Stimulated activated CD4-positive, alpha-beta T cell treated with anti-CD3 and anti-CD28 coated beads, Interleukin-1b, Interleukin-23, amount 100 ng/mL, for 48 hours (primary cell): ENCODE data around the gene LMTK2.

Experiments used
- DNase-seq: peaks from one replicate; pipeline ENCODE4 v3.0.0-alpha.2; 2020

The LMTK2 gene

DNA sequence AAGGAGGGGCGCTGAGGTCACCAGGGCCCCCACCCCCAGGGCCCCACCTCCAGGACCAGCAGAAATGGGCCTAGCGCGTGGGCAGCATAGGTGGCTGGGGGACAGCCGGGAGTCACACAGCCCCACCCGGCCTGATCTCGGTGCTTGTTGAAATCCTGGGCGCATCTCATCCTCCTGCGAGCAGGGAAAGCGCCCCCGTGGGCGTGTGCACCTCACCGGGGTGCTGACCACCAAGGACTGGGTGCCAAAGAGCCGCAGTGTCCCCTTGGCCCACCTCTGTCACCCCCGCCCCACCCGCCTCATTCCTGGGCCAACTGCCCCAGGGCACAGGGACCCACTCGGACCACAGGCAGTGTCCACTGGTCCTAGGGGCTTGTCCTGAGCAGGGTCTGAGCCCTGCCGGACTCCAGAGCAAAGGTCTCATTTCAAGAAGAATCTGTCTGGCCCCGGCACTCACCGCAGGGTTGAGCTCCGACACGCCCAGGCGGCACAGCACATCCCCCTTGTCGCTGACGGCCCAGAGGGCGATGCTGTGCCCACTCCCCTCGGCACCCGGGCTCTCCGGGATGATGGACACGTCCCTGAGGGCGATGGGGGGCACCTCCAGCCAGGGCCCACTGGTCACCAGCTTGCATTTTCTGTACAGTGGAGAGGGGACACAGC lies 116.0 kb downstream of the LMTK2 start:
- no peak for DNase-seq

- DNase-seq, result no peak
Measured at GRCh38 chr7:98223351-98223897, 116.8 kb downstream of the LMTK2 start.

DNA sequence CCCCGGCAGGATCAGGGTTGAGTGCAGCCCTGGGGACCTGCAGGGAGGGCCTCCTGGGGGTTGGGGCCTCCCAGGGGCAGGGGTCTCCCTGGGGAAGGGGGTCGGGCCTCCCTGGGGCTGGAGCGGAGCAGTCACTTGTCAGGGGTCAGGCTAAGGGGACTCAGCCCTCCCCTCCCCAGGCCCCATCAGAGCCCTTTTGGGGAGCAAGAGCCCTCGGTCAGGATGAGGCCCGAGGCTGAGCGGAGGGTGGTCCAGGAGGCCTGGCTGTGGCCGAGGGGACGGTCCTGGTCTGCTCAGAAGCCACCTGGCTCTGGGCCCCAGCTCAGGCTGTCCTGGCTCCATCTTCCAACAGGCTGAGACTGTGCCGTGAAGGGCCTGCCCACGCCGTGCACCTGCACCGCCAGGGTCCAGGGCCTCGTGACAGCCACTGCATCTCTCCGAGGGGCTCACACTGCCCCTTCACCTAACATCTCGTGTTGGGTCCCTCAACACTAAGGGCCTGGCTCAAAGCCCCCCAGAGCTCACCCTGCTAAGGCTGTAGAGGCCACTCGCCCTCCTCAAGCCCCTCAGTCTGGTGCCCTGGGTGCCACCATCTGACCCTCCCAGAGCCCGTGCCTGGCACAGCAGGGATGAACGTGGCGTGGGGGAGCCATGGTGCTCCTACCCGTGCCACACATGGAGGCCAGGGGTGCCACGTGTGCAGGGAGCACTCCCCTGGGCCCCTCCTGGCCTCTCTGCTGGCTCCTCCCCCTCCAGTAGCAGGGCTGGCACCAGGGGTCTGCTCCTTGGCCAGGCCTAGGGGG lies 117.4 kb downstream of the LMTK2 start:
- DNase-seq, result no peak

DNA sequence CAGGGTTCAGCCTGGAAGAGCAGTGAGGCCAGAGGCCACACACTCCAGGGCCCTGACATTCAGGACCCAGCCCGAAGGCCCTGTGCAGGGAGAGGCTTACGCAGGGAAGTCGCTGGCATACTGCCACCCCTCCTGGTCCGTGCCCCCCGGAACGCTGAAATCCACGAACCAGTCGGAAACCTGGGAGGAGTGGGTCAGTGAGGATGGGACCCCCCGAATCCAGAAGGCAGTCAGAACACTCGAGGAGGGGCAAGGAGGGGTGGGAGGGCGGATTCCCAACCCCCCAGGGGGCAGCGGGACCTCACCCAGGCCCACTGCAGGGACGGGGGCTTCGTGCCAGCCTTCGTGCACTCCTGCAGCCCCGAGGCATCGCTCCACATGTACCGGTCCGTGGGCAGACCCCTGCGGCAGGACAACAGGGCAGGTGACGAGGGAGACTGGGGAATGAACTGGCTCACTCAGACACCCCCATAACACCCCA lies 118.1 kb downstream of the LMTK2 start:
- no peak for DNase-seq

DNA sequence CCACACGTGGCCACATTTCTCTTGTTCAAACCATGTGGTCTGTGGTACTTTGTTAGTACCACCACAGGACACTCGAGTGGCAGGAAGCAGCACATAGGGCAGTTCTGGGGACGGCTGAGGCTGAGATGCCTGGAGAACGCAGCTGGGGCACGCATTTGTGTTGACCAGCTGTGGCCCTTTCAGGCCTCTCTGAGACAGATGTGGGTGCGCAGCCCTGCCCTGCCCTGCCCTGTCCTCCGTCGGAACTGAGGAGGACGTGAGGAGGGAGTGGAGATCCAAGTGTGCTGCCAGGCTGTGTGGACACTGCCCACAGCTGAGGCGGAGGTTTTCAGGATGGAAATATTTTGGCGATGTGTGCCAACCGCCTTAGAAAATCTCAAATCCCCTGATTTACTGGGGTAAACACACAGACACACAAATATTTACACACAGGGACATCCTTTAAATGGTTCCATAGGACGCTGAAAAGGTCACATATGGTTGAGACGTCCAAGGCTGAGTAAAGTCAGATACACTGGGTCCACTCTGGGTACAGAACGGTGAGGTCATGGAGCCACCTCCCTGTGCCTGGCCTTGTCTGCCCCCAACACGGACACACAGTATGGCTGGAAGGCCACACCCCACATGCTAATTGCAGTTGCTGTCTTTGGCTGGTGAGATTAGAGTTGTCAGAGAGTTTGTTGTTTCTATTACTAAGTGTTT lies 119.4 kb downstream of the LMTK2 start:
- DNase-seq, result no peak

- no peak for DNase-seq
Measured at GRCh38 chr7:98227939-98228338, 121.3 kb downstream of the LMTK2 start.

DNA sequence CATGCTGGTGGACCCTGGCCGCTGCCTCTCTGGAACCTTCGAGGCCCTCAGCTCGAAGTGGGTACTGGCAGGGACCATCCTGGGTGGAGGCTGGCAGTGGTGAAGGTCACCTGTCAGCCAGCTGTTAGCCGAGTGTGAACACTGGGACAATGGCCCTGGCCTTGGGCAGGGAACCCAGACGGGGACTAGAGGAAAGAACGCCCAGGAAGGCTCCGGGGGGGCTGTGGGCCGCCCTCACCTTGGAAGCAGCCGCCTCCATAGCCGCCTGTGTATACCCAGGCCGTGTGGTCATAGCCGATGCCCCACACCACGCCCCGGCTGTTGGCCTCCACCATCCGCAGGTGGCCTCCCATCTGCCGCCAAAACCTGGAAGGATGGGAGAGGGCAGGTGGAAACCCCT lies 122.1 kb downstream of the LMTK2 start:
- DNase-seq, result no peak

DNA sequence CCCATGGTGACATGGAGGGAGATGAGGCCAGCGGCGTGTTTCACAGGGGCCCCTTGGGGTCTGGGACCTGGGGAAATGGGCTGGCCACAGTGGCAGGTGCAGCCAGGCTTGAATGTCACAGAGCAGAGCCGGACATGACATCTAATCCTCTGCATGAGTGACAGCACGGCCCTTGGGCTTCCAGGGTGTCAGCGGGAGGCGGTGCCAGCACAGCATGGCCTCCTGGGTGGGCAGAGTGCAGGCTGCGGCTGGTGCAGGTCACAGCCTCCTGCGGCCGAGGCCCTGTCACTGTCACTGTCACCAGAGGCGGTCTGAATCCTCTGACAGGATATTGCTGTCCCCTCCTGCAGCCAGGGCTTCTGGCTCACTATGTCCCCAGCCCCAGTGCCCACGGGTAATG lies 122.8 kb downstream of the LMTK2 start:
- DNase-seq, result no peak

DNA sequence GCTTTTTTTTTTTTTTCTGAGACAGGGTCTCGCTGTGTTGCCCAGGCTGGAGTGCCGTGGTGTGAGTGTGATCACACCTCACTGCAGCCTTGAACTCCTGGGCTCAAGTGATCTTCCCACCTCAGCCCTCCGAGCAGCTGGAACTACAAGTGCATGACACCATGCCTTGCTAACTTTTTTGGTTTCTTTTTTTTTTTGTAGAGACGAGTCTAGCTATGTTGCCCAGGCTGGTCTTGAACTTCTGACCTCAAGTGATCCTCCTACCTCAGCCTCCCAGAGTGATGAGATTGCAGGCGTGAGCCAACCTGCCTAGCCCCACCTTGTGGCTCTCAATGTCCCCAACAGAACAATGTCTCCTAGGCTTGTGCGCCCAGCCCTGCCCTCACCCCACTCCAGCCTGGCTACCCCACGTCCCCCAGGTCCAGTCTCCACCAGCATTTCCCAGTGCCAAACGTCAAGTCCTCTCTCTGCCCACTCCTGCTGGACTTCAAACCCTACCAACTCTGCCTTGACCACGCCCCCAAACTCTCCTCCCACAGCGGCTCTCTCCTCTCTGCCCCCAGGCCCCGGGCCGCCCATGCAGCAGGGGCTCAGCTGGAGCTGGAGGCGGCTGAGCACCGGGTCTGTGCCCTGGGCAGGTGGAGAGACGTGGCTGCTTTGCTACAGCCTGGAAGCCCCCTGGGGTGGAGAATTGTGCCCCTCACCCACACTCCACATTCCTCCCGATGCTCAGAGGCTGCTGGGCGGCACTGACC lies 123.5 kb downstream of the LMTK2 start:
- no peak for DNase-seq

DNA sequence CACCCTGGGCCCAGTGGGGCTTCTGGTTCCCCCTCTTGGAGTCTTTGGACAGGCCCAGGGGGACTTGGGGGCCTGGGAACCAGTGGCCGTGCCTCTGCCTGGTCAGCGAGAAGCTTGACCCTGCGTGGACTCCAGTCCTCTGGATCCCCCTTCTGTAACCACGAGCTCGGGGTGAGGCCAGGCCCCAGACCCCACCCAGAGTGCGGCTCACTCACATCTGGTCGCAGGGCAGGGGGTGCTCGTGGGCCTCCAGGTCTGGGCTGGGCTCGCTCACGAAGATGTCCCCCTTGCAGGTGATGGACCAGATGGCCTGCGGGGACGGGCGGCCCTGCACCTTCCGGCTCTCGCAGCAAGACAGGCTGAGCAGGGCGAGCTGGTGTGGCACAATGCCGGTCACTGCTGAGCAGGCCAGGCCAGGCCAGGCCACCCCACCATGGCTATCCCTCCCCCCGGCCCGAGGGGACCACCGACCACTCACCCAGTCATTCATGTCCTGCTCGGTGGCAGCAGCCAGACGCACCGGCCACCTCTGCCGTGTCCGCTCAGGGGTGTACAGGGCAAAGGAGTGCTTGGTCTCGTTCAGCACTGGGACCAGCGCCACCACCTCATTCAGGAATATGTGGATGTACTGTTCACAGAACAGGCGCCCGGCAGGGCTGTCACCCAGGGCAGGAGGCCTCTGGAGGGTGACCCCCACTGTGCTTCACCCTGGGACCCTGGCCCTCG lies 124.2 kb downstream of the LMTK2 start:
- no peak for DNase-seq

DNA sequence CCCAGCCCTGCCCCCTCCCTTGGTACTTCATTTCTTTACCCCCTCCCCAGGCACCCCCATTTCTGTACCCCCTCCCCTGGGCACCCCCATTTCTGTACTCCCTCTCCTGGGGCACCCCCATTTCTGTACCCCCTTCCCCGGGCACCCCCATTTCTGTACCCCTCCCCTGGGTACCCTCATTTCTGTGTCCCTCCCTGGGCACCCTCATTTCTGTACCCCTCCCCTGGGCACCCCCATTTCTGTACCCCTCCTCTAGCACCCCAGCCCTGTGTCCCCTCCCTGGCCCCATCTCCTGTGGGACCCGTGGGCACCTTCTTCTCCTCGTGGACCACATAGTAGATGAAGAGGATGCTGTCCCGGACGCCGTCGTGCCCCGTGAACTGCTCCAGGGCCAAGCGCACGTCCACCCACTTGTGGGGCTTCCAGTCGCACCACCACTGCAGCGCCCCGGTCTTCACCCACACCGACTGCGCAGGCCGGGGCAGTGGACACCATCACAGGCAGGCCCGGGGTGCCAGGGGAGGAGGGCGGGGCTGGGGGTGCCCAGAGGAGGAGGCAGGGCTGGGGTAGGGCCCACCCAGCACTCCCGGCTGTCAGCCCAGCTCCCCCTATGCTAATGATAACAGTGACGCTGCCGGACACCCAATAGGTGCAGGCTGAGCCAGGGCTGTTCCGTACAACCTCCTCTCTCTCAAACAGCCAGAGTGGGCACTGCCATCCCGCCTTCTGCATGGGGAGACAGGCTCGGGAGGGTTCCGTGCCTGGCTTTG lies 125.0 kb downstream of the LMTK2 start:
- DNase-seq, result no peak

DNA sequence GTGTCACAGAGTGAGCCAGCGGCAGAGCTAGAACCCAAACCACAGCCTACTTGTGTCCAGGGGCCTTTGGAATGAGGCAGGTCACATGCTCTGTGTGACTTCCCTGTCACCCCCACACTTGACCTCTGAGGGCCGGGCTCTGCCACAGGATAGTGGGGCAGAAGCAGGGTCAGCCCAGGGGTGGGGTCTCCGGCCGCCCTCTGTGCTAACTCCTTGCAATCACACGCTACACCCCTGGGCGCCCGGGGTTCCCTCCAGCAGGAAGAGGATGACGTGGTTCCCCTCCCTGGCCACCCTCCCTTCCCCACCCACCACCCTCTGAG lies 125.6 kb downstream of the LMTK2 start:
- no peak for DNase-seq

- no peak for DNase-seq
Measured at GRCh38 chr7:98232799-98233198, 126.1 kb downstream of the LMTK2 start.

DNA sequence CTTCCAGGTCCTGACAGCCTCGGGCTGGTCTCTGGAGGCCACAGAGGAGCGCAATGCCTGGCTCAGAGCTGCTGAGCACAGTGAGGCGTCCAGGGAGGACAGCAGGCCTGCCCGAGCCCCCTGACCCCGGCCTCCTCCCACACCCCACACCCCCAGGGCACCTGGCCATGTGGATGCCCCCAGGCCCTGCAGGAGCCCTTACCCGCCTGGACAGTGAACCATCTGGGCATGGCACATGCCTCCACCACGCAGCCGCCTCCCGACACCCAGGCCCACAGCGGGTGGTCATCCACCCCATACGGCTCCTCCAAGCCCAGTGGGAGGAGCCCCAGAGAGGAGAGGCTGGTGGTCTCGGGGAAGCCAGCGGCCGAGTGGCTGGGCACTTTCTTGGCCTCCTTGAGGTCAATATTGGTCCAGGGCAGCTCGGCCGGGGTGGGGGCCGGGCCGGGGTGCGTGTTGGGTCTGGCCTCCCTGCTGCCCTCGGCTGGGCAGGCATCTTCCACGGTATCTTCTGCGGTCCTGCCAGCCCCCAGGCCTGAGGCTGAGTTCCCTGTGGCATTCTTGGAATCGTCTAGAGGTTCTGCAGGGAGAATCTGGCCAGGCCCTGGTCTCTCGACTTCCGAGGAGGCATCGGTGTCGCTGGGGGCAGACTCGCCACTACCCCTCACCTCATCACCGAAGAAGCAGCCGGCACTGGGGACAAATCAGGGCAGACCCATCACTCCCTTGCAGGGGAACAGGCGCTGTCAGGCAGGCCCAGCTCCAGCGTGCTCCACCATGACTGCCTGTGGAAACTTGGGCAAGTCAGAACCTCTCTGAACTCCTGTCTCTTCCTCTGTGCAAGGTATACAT lies 126.8 kb downstream of the LMTK2 start:
- no peak for DNase-seq

DNA sequence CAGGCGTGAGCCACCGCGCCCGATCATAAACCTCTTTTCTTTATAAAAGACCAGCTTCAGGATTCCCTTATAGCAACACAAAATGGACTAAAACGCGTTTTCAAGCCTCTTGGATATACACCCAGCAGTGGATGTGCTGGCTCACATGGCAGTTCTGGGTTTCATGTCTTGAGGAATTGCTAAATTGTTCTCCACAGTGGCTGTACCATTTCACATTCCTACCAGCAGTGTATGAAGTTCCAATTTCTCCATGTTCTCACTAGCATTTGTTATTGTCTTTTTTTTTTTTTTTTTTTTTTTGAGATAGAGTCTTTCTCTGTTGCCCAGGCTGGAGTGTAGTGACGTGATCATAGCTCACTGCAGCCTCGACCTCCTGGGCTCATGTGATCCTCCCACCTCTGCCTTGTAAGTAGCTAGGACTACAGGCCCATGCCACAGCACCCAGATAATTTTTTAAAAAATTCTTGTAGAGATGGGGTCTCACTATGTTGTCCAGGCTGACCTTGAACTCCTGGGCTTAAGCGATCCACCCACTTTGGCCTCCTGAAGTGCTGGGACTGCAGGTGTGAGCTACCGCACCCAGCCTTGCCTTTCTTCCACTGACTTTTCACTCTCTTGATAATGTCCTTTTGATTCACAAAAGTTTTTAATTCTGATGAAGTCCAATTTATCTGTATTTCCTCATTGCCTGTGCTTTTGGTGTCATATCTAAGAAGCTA lies 127.9 kb downstream of the LMTK2 start:
- no peak for DNase-seq

- DNase-seq, result no peak
Measured at GRCh38 chr7:98235901-98236300, 129.2 kb downstream of the LMTK2 start.

- DNase-seq, result no peak
Measured at GRCh38 chr7:98236355-98237185, 129.9 kb downstream of the LMTK2 start.

DNA sequence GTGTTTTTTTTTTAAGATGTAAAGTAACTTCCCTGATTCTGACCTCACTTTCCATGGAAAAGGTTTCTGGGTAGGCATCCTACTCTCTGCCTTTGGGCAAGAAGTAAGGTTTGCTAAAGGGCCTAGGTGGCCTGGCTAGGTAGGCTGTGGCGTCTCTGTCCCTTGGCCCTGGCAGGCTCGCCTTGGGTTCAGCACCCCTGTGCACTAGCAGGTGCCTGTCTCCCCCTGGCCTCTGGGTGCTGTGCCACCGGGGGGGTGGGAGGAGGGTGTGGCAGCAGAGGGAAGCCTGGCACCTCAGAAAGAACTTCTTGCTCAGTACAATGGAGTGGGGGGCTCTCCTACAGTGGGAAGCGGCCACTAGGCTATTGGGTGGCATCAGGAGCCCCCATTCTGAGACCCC lies 131.4 kb downstream of the LMTK2 start:
- no peak for DNase-seq

- no peak for DNase-seq
Measured at GRCh38 chr7:98238976-98239375, 132.3 kb downstream of the LMTK2 start.
